ENCODE results near the gene WNT9B. TPM values are rescaled to one million over a fixed set of nuclear protein-coding genes. Genes with fewer than 3 reads are reported as not detected.

WNT9B gene
- total and polyA plus RNA-seq, 2 experiments from 2014 or later = 0.17 TPM; not detected in 1

DNA sequence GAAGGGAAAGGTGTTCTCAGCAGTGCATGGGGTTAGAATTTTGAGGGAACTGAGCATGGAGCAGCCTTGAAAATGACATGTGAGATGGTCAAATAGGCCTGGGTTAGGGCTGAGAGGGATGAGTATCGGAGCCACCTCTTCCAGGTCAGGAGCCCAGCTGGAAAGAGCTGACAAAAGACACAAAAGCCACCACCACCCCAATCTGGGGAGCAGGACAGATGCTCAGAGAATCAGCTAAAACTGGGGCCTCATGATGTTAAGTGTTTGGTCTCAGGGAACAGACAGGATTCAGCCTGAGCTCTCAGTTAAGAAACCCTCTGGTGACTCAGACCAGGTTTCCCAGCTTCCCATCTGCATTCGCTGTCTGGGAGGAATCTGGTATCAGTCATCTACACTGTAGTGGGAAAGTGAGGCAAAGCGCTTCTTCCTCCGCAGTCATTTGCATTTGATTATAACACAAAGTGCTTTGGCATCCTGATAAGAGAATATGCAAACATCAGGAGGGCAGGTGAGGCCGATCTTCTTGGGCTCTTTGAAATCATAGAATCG lies 2.6 kb downstream of the WNT9B start:
- no peak for ATAC-seq
- H3K27ac ChIP-seq (ENCODE audit: low read depth) = no peak overlapping the region
- Mint-ChIP-seq H3K4me1 (peaks cover 14% of the 10 kb centered on the region), H3K27ac (no peak overlapping the region), H3K36me3 (ENCODE audit: low read depth) (no peaks in the 10 kb centered on the region), H3K27me3 (ENCODE audit: insufficient read depth, low read depth, poor library complexity) (peaks cover 44% of the 10 kb centered on the region), H3K4me3 (no peak overlapping the region), H3K9me3 (no peaks in the 10 kb centered on the region)
- no peaks in the 10 kb centered on the region for H3F3A ChIP-seq (replicated peaks; ENCODE audit: low read depth)
- no peak overlapping the region for H3K4me3 ChIP-seq
- peaks cover 53% of the 10 kb centered on the region for H3K27me3 ChIP-seq (ENCODE audit: insufficient read depth)
- H3K9me2 ChIP-seq (ENCODE audit: insufficient read depth) = no peaks in the 10 kb centered on the region
- 0 out of 2 replicates have a peak, but pooled peaks cover 4% of the 10 kb centered on the region for H4K20me1 ChIP-seq (replicated peaks; ENCODE audit: insufficient read depth)
- H3K36me3 ChIP-seq (ENCODE audit: insufficient read depth) = no peaks in the 10 kb centered on the region
- TF ChIP-seq ZNF331 (CRISPR knock-in tag; IDR thresholded peaks at IDR 0.05; ENCODE audit: low read depth) (no peak), CREB1 (CRISPR knock-in tag; IDR thresholded peaks at IDR 0.05; ENCODE audit: low read depth) (no peak), EZH2 (IDR thresholded peaks at IDR 0.05; ENCODE audit: low read depth, unreplicated experiment) (no peak)
- TF ChIP-seq, protein P1, sequence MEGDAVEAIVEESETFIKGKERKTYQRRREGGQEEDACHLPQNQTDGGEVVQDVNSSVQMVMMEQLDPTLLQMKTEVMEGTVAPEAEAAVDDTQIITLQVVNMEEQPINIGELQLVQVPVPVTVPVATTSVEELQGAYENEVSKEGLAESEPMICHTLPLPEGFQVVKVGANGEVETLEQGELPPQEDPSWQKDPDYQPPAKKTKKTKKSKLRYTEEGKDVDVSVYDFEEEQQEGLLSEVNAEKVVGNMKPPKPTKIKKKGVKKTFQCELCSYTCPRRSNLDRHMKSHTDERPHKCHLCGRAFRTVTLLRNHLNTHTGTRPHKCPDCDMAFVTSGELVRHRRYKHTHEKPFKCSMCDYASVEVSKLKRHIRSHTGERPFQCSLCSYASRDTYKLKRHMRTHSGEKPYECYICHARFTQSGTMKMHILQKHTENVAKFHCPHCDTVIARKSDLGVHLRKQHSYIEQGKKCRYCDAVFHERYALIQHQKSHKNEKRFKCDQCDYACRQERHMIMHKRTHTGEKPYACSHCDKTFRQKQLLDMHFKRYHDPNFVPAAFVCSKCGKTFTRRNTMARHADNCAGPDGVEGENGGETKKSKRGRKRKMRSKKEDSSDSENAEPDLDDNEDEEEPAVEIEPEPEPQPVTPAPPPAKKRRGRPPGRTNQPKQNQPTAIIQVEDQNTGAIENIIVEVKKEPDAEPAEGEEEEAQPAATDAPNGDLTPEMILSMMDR (conservative IDR thresholded peaks at IDR 0.05; ENCODE audit: low read depth in 2 of 2) = no peak
- H3K4me2 ChIP-seq = no peak overlapping the region
- H2AFZ ChIP-seq = no peak overlapping the region
- DNase-seq (ENCODE audit: low spot score) = peak; percentile 50
- no peaks in the 10 kb centered on the region for H3K79me2 ChIP-seq (replicated peaks; ENCODE audit: insufficient read depth)
- peaks cover 13% of the 10 kb centered on the region; the same call in 1 of the 2 replicates for H3K4me1 ChIP-seq (ENCODE audit: insufficient read depth)

DNA sequence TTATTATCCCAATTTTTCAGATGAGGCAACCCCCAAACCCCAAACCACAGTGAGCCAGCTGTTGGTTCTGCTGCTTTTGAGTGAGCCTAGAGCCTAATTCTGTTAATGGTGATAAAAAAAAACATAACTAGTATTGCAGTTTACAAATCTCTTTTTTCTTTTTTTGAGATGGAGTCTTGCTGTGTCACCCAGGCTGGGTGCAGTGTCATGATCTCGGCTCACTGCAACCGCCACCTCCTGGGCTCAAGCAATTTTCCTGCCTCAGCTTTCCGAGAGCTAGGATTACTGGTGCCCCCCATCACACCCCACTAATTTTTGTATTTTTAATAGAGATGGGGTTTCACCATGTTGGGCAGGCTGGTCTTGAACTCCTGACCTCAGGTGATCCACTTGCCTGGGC lies 3.1 kb downstream of the WNT9B start:
- Histone ChIP-seq H2AFZ (no peak overlapping the region), H3K27me3 (ENCODE audit: insufficient read depth) (peaks cover 48% of the 10 kb centered on the region)
- no peak for TF ChIP-seq STAT1 (IDR thresholded peaks at IDR 0.05; ENCODE audit: unreplicated experiment)
- TF ChIP-seq, protein P2, sequence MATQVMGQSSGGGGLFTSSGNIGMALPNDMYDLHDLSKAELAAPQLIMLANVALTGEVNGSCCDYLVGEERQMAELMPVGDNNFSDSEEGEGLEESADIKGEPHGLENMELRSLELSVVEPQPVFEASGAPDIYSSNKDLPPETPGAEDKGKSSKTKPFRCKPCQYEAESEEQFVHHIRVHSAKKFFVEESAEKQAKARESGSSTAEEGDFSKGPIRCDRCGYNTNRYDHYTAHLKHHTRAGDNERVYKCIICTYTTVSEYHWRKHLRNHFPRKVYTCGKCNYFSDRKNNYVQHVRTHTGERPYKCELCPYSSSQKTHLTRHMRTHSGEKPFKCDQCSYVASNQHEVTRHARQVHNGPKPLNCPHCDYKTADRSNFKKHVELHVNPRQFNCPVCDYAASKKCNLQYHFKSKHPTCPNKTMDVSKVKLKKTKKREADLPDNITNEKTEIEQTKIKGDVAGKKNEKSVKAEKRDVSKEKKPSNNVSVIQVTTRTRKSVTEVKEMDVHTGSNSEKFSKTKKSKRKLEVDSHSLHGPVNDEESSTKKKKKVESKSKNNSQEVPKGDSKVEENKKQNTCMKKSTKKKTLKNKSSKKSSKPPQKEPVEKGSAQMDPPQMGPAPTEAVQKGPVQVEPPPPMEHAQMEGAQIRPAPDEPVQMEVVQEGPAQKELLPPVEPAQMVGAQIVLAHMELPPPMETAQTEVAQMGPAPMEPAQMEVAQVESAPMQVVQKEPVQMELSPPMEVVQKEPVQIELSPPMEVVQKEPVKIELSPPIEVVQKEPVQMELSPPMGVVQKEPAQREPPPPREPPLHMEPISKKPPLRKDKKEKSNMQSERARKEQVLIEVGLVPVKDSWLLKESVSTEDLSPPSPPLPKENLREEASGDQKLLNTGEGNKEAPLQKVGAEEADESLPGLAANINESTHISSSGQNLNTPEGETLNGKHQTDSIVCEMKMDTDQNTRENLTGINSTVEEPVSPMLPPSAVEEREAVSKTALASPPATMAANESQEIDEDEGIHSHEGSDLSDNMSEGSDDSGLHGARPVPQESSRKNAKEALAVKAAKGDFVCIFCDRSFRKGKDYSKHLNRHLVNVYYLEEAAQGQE (IDR thresholded peaks at IDR 0.05; ENCODE audit: unreplicated experiment) = no peak
- TF ChIP-seq CREB1 (CRISPR knock-in tag; IDR thresholded peaks at IDR 0.05; ENCODE audit: low read depth) = no peak
- TF ChIP-seq, protein P3, sequence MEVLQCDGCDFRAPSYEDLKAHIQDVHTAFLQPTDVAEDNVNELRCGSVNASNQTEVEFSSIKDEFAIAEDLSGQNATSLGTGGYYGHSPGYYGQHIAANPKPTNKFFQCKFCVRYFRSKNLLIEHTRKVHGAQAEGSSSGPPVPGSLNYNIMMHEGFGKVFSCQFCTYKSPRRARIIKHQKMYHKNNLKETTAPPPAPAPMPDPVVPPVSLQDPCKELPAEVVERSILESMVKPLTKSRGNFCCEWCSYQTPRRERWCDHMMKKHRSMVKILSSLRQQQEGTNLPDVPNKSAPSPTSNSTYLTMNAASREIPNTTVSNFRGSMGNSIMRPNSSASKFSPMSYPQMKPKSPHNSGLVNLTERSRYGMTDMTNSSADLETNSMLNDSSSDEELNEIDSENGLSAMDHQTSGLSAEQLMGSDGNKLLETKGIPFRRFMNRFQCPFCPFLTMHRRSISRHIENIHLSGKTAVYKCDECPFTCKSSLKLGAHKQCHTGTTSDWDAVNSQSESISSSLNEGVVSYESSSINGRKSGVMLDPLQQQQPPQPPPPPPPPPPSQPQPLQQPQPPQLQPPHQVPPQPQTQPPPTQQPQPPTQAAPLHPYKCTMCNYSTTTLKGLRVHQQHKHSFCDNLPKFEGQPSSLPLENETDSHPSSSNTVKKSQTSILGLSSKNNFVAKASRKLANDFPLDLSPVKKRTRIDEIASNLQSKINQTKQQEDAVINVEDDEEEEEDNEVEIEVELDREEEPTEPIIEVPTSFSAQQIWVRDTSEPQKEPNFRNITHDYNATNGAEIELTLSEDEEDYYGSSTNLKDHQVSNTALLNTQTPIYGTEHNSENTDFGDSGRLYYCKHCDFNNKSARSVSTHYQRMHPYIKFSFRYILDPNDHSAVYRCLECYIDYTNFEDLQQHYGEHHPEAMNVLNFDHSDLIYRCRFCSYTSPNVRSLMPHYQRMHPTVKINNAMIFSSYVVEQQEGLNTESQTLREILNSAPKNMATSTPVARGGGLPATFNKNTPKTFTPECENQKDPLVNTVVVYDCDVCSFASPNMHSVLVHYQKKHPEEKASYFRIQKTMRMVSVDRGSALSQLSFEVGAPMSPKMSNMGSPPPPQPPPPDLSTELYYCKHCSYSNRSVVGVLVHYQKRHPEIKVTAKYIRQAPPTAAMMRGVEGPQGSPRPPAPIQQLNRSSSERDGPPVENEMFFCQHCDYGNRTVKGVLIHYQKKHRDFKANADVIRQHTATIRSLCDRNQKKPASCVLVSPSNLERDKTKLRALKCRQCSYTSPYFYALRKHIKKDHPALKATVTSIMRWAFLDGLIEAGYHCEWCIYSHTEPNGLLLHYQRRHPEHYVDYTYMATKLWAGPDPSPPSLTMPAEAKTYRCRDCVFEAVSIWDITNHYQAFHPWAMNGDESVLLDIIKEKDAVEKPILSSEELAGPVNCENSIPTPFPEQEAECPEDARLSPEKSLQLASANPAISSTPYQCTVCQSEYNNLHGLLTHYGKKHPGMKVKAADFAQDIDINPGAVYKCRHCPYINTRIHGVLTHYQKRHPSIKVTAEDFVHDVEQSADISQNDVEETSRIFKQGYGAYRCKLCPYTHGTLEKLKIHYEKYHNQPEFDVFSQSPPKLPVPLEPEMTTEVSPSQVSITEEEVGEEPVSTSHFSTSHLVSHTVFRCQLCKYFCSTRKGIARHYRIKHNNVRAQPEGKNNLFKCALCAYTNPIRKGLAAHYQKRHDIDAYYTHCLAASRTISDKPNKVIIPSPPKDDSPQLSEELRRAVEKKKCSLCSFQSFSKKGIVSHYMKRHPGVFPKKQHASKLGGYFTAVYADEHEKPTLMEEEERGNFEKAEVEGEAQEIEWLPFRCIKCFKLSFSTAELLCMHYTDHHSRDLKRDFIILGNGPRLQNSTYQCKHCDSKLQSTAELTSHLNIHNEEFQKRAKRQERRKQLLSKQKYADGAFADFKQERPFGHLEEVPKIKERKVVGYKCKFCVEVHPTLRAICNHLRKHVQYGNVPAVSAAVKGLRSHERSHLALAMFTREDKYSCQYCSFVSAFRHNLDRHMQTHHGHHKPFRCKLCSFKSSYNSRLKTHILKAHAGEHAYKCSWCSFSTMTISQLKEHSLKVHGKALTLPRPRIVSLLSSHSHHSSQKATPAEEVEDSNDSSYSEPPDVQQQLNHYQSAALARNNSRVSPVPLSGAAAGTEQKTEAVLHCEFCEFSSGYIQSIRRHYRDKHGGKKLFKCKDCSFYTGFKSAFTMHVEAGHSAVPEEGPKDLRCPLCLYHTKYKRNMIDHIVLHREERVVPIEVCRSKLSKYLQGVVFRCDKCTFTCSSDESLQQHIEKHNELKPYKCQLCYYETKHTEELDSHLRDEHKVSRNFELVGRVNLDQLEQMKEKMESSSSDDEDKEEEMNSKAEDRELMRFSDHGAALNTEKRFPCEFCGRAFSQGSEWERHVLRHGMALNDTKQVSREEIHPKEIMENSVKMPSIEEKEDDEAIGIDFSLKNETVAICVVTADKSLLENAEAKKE (CRISPR knock-in tag; IDR thresholded peaks at IDR 0.05) = no peak
- no peak for TF ChIP-seq EZH2phosphoT487 (IDR thresholded peaks at IDR 0.05; ENCODE audit: unreplicated experiment)
- TF ChIP-seq ZNF331 (CRISPR knock-in tag; IDR thresholded peaks at IDR 0.05; ENCODE audit: low read depth) = no peak
- no peak for TF ChIP-seq EZH2 (IDR thresholded peaks at IDR 0.05; ENCODE audit: low read depth, unreplicated experiment)
- TF ChIP-seq ZNF114 (CRISPR knock-in tag; IDR thresholded peaks at IDR 0.05) = no peak
- no peak for TF ChIP-seq NANOG (IDR thresholded peaks at IDR 0.05; ENCODE audit: borderline replicate concordance)

More for the DNA sequence above, 3.1 kb downstream of the WNT9B start:
- no peaks in the 10 kb centered on the region for H3F3A ChIP-seq (replicated peaks; ENCODE audit: low read depth)
- Mint-ChIP-seq H3K27ac (no peak overlapping the region), H3K36me3 (ENCODE audit: low read depth) (no peaks in the 10 kb centered on the region), H3K9me3 (no peaks in the 10 kb centered on the region), H3K4me3 (no peak overlapping the region), H3K27me3 (ENCODE audit: insufficient read depth, low read depth, poor library complexity) (peaks cover 38% of the 10 kb centered on the region), H3K4me1 (peaks cover 14% of the 10 kb centered on the region)
- DNase-seq (ENCODE audit: low spot score) (no peak), ATAC-seq (no peak)
- no peaks in the 10 kb centered on the region for H3K9me2 ChIP-seq (ENCODE audit: insufficient read depth)
- H3K4me1 ChIP-seq (ENCODE audit: insufficient read depth) = peaks cover 13% of the 10 kb centered on the region; the same call in 1 of the 2 replicates
- no peak overlapping the region for H3K4me2 ChIP-seq
- 0 out of 2 replicates have a peak, but pooled peaks cover 4% of the 10 kb centered on the region for H4K20me1 ChIP-seq (replicated peaks; ENCODE audit: insufficient read depth)
- no peak overlapping the region for H3K4me3 ChIP-seq
- H3K36me3 ChIP-seq (ENCODE audit: insufficient read depth) = no peaks in the 10 kb centered on the region
- H3K79me2 ChIP-seq (replicated peaks; ENCODE audit: insufficient read depth) = no peaks in the 10 kb centered on the region
- no peak overlapping the region for H3K27ac ChIP-seq (ENCODE audit: low read depth)

Data from GM23338 (cell line).